M059J (cell line): ENCODE data around the gene BABAM2. TPM values are rescaled to one million over a fixed set of nuclear protein-coding genes. Genes with fewer than 3 reads are reported as not detected.

ENCODE experiments used
- DNase-seq: peaks from one replicate; pipeline ENCODE4 v3.0.0-alpha.2; 2012; ENCODE audit warnings: low read depth
- total RNA-seq: library from RNA; depleted of rRNA; stranded (reverse); fragments of >200 nt; shearing (Covaris generic); gene quantifications from 2 replicates; pipeline ENCODE4 v1.2.3, GENCODE V29; 2014

The BABAM2 gene
- total RNA-seq, 1 experiment from 2014 or later, result 41.8 TPM

DNA sequence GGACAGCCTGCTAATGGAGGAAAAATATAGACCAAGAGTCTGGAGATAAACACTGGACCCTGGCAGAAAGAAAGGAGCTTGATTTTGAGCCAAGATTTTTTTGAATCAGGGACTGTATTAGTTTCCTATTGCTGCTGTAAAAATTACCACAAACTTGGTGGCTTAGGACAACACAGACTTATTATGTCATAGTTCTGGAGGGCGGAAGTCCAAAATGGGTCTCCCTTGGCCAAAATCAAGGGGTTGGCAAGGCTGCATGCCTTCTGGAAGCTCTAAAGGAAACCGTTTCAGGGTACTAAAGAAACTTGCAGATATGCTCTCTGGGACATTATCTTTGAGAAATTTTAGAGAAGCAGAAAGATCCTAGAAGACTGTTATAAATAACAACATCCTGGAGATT lies 140.1 kb downstream of the BABAM2 start:
- no peak for DNase-seq

DNA sequence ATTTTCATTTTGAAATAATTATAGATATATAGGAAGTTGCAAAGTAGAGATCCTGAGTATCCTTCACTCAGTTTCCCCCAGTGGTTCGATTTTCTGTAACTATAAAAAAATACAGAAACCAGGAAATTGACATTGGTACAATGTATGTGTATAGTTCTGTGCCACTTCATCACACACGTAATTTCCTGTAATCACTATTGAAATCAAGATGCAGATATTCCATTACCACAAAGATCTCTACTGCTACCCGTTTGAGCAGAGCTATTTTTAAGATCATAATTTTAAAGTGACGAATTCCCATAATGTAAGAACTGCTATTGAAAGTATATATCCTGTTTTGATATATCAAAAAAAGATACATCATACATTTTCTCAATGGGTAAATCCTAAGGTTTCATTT lies 142.3 kb downstream of the BABAM2 start:
- DNase-seq, result no peak

DNA sequence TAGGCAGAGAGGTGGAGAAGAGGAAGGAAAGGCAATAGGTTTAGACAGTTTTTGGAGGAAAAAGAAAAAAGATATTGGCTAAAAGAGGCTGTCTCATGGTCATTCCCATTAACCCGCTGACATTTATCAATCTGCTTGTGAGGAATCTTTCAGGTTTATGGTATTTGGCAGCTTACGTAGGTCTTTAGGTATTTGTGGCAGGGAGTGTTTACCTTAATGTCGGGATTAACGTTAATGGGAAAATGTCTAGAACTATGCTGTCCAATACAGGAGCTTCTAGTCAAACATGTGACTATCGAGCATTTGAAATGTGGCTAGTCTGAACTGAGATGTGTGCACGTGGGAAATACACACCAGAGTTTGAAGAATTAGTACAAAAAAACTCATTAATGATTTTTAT lies 144.2 kb downstream of the BABAM2 start:
- no peak for DNase-seq

DNA sequence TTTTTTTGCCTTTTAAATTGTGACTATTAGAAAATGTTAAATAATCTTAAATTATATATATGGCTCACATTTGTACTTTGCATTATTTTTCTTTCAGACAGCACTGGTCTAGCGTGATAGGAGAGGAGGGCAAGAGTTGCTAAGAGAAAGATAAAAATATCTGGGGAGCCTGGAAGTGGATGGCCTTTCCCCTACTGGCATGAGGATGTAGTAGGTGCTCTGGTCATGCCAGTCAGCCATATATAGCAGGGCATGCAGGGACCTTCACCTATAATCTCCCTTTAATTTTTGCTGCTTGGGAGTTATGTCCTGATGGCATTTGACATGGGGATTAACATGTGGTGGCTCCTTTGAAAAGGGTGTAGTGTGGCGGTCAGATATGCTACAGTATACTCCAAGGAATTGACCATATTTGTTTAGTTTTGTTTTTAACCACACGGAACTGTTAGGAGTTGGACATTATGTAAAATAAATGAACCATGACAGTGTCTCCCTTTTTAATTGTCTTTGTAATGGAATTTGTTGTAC lies 144.7 kb downstream of the BABAM2 start:
- DNase-seq, result no peak

DNA sequence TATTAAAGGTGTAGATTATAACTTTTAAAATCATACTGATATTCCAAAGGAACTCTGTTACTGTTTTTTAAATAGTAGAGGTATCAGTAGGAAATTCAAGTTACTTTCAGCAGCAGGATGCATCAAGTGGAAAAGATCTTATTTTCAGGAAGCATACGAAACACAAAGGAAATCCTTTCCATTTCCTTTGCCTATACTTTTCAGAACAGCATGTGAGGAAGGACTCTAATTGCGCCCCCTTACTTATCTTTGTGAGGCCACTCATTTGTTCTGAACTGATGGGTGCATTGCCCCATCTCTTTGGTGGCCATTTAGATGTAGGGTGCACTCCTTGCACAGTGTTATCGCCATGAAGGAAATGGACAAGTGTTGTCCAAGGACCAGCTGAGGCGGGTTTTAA lies 145.3 kb downstream of the BABAM2 start:
- DNase-seq, result no peak

DNA sequence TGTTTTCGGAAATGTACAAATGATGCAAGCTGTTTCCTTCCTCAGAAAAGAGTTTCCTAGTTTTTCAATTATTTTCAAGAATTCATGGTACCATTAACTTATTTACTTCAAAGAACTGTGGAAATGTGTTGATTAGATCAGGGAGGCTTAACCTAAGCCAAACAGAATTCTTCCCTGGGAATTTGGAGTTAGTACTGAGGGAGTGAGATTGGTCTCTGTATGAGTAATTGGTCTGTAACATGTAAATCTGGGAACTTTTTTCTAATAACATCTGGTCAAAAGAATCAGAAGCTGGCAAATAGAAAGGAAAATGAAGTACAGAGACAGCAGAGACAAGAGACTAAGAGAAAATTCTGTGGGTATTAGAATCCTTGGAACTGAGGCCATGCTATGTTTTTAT lies 145.8 kb downstream of the BABAM2 start:
- no peak for DNase-seq

DNA sequence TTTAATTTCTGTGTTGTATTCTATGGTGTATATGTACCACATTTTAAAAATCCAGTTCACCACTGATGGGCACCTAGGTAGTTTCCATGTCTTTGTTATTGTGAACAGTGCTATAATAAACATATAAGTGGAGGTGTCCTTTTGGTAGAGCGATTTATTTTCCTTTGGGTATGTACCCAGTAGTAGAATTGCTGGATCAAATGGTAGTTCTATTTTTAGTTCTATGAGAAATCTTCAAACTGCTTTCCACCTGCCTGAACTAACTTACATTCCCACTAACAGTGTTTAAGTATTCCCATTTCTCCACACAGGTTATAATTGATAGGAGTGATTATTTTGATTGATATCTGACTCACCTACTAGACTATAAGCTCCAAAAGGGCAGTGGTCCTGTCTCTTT lies 148.2 kb downstream of the BABAM2 start:
- no peak for DNase-seq

DNA sequence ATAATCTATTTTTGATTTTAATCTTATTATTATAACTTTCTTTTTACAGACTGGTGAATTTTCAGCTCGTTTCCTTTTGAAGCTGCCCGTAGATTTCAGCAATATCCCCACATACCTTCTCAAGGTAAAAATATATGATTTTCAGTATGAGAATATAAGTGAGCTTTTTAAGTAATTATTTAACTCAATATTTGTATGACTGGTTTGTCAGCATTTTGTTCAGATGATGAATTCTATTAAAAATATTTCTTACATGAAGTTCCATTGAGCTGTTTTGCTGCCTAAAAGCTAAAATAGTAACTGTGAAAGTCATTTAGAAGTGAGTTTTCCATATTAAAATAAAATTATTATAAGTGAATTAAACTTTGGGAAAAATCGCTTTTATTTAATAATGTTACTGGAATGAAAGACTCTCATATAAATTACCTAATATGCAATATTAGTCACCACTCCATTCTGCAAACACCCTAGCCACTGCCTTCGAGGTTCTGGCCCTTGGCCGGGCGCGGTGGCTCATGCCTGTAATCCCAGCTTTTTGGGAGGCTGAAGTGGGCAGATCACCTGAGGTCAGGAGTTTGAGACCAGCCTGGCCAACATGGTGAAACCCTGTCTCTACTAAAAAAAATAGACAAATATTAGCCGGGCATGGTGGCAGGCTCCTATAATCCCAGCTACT lies 155.3 kb downstream of the BABAM2 start:
- no peak for DNase-seq

DNA sequence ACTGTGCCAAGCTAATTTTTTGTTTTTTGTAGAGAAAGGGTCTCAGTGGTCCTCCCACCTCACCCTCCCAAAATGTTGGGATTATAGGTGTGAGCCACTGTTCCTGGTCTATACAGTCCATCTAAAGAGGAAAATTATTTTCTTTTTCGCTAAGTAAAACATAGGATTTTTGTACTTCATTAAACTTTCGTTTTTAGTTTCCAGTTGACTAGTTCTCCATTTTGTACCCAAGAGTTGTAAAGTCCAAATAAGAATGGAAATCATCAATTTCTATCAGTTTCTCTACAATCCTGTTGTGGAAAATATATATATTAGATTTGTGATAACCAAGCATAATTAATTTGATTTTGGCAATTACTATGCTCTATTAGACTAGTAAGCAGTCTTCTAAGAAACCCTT lies 156.4 kb downstream of the BABAM2 start:
- DNase-seq, result no peak

DNA sequence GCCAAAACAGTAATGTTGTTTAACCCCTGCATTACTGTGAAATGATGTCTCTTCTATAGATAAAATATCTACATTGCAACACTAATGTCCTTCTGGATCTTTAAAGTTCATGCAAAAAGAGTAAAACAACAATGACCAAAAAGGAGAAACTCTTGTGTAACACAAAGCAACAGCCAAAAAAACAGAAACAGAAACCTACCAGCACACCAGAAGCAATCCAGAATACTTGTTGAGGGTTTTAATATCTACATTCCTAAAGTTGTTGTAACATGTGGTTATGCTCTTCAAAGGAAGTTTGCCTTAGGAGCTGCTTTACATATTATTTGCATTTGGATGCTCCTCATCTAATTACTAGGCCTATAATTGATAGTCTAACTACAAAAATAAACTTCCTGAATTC lies 157.2 kb downstream of the BABAM2 start:
- peak; percentile 76 for DNase-seq

DNA sequence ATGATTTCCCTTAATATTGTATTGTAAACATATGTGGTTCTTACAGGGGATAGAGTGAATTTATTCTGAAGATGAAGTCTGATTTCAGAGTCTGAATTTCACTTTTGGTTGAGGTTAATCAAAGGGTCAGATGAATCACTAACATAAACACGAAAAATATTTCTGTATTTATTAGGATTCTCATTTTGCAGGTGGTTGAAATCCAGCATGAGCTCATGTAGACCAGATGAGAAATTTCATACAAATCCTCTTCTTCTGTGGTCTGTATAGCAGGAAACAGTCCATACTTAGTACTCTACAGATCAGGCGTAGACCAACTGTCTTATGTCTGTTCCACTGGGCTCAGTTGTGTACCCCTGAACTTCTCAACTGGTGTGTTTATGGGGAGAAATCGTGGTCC lies 157.8 kb downstream of the BABAM2 start:
- peak; percentile 49 for DNase-seq

DNA sequence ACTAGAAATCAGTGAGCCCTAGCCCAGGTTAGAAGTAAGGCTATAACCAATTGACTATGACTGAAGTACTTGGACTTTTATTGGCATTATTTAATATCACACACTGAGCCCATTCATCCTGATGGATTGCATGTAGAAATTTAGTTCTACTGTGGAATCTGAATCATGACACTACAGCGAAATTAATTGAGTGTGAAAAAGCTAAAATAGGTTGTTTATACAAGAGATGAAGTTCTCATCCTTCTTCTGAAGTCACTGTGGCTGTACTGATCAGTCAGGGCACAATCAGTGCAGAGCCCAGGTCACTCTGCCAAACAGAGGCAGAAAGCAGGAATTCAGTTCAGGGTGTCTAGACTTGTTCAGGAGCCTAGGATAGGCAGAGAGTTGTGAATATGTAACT lies 158.9 kb downstream of the BABAM2 start:
- peak; percentile 38 for DNase-seq

DNA sequence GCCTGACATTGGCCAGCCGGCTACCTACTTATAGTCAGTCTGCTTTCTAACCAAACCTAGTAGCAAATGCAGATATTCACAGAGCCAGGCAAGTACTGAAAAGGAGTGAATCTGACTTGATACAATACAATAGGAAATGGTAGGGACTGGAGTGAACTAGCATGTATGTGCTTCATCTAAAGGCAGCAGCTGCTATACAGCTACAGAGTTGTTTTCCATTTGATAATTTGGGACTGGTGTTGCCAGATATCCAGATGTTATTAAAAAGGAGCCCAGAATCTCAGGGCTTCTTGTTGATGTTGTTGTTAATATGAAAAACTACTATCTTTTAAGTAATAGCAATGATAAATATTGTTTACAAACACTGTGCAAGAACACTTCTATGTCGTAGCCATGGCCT lies 159.4 kb downstream of the BABAM2 start:
- DNase-seq, result no peak

DNA sequence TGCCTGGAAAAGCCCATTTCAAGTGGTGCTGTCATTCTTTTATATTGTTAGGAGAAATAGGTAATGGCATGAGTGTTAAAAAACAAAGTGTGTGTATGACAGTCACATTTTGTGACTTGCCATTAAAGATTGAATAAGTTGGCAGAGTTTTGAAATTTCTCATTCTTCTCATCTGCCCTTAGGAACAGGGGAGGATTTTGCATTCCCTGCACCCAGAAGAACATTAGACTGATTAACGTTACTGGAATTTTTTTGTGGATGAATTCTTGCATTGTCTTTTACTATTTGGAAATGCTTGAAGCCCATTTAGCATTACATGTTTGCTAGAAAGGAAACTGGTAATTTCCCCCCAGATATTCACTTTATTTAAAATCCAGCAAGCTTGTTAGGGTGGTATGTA lies 162.2 kb downstream of the BABAM2 start:
- peak; percentile 61 for DNase-seq

DNA sequence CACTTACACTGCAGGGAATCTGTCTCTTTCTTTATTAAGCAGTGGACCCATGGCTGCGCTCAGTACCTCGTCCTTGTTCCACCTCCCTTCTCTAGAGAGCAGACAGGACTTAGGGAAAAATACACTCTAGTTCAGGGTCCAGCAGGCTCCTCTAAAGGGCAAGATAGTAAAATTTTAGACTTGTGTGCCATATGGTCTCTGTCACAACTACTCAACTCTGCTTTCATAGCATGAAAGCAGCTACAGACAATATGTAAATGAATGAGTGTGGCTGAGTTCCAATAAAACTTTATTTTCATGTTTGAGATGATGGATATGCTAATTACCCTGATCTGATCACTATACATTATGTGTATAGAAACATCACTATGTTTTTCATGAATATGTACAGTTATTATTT lies 163.1 kb downstream of the BABAM2 start:
- DNase-seq, result no peak

DNA sequence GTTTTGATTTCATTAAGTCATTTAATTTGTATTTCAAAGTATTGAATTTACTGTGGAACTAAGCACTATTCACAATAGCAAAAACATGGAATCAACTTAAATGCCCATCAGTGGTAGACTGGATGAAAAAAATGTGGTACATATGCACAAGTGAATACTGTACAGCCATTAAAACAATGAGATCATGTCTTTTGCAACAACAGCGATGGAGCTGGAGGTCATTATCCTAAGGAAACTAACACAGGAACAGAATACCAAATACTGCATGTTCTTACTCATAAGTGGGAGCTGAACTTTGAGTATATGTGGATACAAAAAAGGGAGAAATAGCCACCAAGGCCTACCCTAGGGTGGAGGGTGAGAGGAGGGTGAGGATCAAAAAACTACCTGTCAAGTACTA lies 164.4 kb downstream of the BABAM2 start:
- no peak for DNase-seq

DNA sequence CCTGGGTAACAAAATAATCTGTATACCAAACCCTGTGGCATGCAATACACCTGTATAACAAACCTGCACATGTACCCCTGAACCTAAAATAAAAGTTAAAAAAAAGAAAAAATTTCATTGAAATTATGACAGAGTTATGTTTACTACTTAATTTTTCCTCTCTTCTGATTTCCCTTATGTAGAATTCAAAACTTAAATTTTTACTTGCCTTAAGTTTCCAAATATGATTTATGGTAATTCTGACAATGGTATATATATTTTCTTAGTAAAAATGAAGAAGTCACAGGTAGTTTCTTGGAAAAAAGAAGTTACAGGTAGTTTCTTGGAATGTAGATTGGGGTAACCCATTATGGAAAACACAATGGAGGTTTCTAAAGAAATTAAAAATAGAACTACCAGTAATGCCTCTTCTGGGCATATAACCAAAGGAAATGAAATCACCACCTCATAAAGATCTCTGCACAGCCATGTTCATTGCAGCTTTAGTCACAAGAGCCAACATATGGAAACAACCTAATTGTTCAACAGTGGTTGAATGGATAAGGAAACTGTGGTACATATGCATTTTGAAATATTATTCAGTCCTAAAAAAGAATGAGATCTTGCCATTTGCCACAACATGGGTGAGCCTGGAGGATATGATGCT lies 164.9 kb downstream of the BABAM2 start:
- DNase-seq, result peak; percentile 26

DNA sequence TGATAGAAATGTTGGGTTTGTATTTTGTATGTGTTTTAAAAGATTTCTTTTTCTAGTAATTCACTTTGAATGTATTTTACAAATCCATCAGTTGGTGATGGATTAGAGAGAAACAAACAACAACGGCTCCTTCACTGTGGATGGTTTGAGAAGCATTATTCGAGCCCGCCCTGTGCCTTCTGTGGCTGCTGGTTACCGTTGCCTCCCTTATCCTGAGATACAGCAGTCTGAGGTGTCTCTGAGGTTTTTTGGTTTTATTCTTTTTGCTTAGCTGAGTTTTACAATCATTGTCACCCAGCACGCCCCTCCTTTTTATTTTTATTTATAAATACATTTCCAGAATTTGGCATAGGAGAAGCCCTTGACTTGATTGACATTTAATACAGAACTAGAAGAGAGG lies 168.3 kb downstream of the BABAM2 start:
- DNase-seq, result no peak

DNA sequence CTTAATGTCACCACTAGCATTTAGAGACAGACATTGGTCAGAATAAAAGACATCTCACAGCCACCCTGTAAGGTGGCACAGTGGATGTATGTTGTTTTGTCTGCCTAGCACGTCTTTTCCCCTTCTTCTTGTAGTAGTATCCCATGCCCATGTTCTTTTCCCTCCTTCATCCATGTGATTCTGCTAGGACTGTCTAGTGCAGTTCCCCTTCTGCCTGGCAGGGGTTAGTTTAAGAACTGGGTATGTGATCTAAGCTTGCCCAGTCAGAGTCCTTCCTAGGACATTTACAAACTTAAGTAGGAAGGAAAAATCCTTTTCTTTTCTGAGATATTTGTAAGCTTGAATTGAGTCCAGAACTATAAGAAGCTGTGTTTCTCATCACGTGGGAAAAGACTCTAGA lies 172.3 kb downstream of the BABAM2 start:
- no peak for DNase-seq

DNA sequence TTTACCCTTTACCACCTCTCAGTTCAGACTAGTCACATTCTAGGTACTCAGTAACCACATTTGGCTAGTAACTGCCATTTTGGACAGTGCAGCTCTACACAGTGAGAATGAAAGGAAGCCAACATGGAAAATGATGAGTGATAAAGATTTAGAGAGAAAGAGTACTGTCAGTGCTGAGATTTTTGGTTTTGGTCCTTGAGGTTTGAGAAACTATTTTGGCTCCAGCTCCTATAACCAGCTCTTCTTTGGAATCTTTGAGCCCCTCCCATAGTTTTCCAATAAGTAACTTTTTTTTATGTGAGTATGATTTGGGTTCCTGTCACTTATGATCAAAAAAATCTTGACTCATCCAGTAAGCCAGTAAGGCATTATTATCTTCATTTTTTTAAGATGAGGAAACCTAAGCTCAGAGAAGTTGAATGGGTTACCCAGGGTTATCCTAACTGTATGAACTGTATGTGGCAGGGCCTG lies 173.0 kb downstream of the BABAM2 start:
- DNase-seq, result peak; percentile 23

DNA sequence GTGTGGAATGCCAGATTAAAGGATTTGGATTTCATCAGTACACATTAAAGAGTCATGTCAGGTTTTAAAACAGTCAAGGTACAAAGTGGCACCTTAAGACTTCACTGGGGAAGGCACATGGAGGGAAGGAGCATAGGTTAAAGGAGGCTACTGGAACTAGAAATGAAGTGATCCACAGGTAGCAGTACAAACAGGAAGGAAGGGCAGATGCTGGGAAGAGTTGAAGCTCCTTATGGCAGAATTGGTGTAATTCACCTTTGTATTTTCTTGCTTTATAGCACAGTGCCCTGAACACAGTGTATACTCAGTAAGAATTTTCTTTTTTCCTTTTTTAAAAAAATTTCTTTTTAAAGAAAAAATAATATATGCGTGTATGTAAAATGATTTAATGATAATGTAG lies 177.1 kb downstream of the BABAM2 start:
- DNase-seq, result no peak

DNA sequence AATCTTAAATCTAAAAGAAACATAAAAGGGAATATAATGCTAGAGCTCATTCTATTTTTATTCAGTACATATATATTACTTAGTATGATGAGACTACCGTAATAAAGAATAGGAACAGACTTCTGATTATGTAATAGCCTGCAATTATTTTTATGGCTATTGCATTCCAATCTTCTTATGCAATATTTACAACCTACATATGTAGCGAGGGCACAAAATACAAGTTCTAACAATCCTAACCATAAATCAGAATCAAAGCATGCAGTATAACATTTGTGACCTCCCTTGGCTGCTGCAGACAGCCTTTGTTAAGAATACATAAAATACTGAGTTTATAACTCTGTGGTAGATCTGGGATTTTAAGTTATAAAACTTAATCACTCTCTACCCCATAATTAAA lies 177.6 kb downstream of the BABAM2 start:
- DNase-seq, result no peak

DNA sequence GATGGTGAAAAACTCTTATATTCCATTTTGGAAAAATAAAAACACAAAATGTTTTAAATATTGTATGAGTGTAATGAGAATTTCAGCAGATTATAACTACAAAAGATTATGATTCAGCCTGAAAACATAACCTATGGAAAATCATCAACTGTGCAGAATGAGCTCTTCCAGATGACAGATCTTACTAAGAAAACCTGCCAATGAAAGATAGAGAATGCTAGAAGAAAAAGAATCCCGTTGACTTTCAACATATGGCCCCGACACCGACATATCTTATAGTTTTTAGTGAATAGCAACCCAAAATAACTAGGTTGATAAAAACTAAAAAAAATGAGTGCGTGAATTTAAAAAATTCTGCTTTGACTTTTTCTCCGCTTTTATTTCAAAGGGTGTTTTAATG lies 178.0 kb downstream of the BABAM2 start:
- DNase-seq, result no peak

DNA sequence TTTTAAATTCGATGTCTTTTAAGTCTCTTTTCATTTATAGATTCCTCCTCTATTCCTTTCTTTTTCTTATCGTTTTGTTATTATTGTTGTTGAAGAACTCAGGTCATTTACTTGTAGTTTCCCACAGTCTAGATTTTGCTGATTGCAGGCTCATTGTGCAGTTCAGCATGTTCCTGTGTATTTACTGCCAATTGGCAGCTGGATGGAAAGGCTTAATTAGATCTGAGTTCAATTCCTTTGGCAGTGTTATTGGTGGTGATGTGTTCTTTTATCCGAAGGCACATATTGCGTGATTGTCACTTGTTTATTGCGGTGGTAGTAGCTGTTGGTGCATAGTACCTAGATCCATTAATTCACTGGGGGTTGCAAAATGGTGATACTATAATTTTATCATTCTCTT lies 180.7 kb downstream of the BABAM2 start:
- DNase-seq, result no peak
